A549 (cell line): ENCODE results near the gene ITSN2. TPM values are rescaled to one million over a fixed set of nuclear protein-coding genes. Genes with fewer than 3 reads are reported as not detected.

ENCODE experiments used
- ATAC-seq, 2 experiments: fragments of 200-7000 bp in 1 of 2; fragments of >200 bp in 1 of 2; cut with Nextera tagmentation in 1 of 2; cut with Tn5 transposase in 1 of 2; 3 replicates each; pipeline versions ENCODE4 v1.8.0 to v1.9.1; 2018 to 2020; ENCODE audit warnings: mild to moderate bottlenecking in 1 of 2, moderate library complexity in 1 of 2
- CTCF ChIA-PET: fragments of 300-600 bp; sonication (Branson Sonifier 250); formaldehyde crosslinking; extraction: SDS; loops from one replicate; lab custom pipeline; 2021; ENCODE audit warnings: antibody characterized with exemption, inconsistent platforms; lab: Yijun Ruan, JAX
- POLR2A ChIA-PET: fragments of 350-600 bp; formaldehyde crosslinking; extraction: SDS; loops from one replicate; lab custom pipeline; 2021; ENCODE audit warnings: antibody characterized with exemption, inconsistent platforms; lab: Yijun Ruan, JAX
- DNase-seq, 2 experiments: peaks; one replicate each; pipeline versions ENCODE4 v3.0.0 to v3.0.0-alpha.2; 2011 to 2016; ENCODE audit warnings: low read depth in 1 of 2, low spot score in 1 of 2
- FAIRE-seq: peaks from 2 replicates; lab custom pipeline; 2011; peaks lifted over from hg19 to GRCh38; lab: Jason Lieb, UNC
- H3K27ac ChIP-seq, 2 experiments: fragments of >200 bp; sonication (Bioruptor Twin); formaldehyde crosslinking; 3 replicates each; pipeline ENCODE4 v1.5.1; 2016 to 2017
- H3K4me1 ChIP-seq: fragments of >200 bp; sonication (Bioruptor Twin); formaldehyde crosslinking; 3 replicates; pipeline ENCODE4 v1.6.1; 2016
- H3K4me2 ChIP-seq: fragments of >200 bp; sonication (Bioruptor Twin); formaldehyde crosslinking; 3 replicates; pipeline ENCODE4 v1.6.1; 2016
- H3K4me3 ChIP-seq: fragments of >200 bp; sonication (Bioruptor Twin); formaldehyde crosslinking; 3 replicates; pipeline ENCODE4 v1.5.1; 2016
- H3K9me3 ChIP-seq: fragments of >200 bp; sonication (Bioruptor Twin); formaldehyde crosslinking; 3 replicates; pipeline ENCODE4 v1.6.1; 2016
- EHF ChIP-seq: fragments of 250-450 bp; sonication (Bioruptor Pico); IDR thresholded peaks from 2 replicates; pipeline ENCODE4 v1.5.0; 2020; ENCODE audit warnings: mild to moderate bottlenecking
- EP300 ChIP-seq, 2 experiments: fragments of >200 bp; sonication (Bioruptor Twin); formaldehyde crosslinking; IDR thresholded peaks; 2 replicates in 1 of 2; 3 replicates in 1 of 2; pipeline ENCODE4 v1.6.1; 2016 to 2017
- ESRRA ChIP-seq: fragments of 150-350 bp; IDR thresholded peaks from 2 replicates; pipeline ENCODE4 v1.6.1; 2014; ENCODE audit warnings: mild to moderate bottlenecking, low read length, borderline replicate concordance
- HDAC2 ChIP-seq: fragments of 200-600 bp; sonication (generic); IDR thresholded peaks from 2 replicates; pipeline ENCODE4 v1.6.1; 2016
- HOXB13 ChIP-seq: fragments of 250-450 bp; sonication (Bioruptor Pico); IDR thresholded peaks from 2 replicates; pipeline ENCODE4 v1.5.0; 2020; ENCODE audit warnings: low read depth, mild to moderate bottlenecking, moderate library complexity
- KDM5A ChIP-seq: fragments of 200-600 bp; sonication (generic); IDR thresholded peaks from 2 replicates; pipeline ENCODE4 v1.6.1; 2016; ENCODE audit warnings: antibody characterized with exemption, mild to moderate bottlenecking
- MAFK ChIP-seq: fragments of 450-650 bp; IDR thresholded peaks from 2 replicates; pipeline ENCODE4 v1.6.1; 2014; ENCODE audit not compliant: partially characterized antibody
- NPAS2 ChIP-seq: fragments of 250-450 bp; sonication (Bioruptor Pico); IDR thresholded peaks from 2 replicates; pipeline ENCODE4 v1.8.0; 2022; ENCODE audit warnings: mild to moderate bottlenecking, moderate library complexity, borderline replicate concordance
- POLR2A ChIP-seq: IDR thresholded peaks from 2 replicates; pipeline ENCODE4 v1.6.1; 2012; ENCODE audit warnings: mild to moderate bottlenecking, low read length
- RCOR1 ChIP-seq: fragments of 150-350 bp; IDR thresholded peaks from 2 replicates; pipeline ENCODE4 v1.6.1; 2014; ENCODE audit warnings: antibody characterized with exemption, low read length, low read depth
- RFX5 ChIP-seq: fragments of 450-650 bp; IDR thresholded peaks from 2 replicates; pipeline ENCODE4 v1.7.1; 2014; ENCODE audit warnings: antibody characterized with exemption, mild to moderate bottlenecking, moderate library complexity
- RNF2 ChIP-seq: fragments of 200-600 bp; sonication (generic); IDR thresholded peaks from 2 replicates; pipeline ENCODE4 v1.6.1; 2016; ENCODE audit warnings: low read depth, mild to moderate bottlenecking, antibody characterized with exemption, moderate library complexity, borderline replicate concordance
- ZFP36 ChIP-seq: fragments of 450-650 bp; IDR thresholded peaks from 2 replicates; pipeline ENCODE4 v1.6.1; 2014; ENCODE audit warnings: borderline replicate concordance; ENCODE audit not compliant: partially characterized antibody
- WGBS: methylation state at CpG from one replicate; pipeline ENCODE4 v1.1.6; 2017; ENCODE audit errors: missing lambda C conversion rate; 5-methylcytosine and 5-hydroxymethylcytosine counted together
- polyA plus RNA-seq, 4 experiments: library from polyadenylated mRNA; depleted of rRNA in 3 of 4; stranded (reverse); fragments of >200 nt; fragmentation: RNase III in 1 of 4; extraction: RNeasy Plus Mini Kit Qiagen cat#74134 plus additional on column Dnase treatment in 1 of 4; gene quantifications; 2 replicates in 3 of 4; 3 replicates in 1 of 4; pipeline ENCODE4 v1.2.3, GENCODE V29; 2011 to 2017
- TF ChIP-seq, protein P1 (sequence below): fragments of 150-350 bp; IDR thresholded peaks from 2 replicates; pipeline ENCODE4 v1.6.1; 2014; ENCODE audit warnings: low read depth, mild to moderate bottlenecking, low read length
- TF ChIP-seq, protein P2 (sequence below): fragments of 450-650 bp; IDR thresholded peaks from 2 replicates; pipeline ENCODE4 v1.6.1; 2014; ENCODE audit warnings: antibody characterized with exemption
- TF ChIP-seq, protein P3 (sequence below): fragments of 200-600 bp; sonication (generic); IDR thresholded peaks from 2 replicates; pipeline ENCODE4 v1.6.1; 2016; ENCODE audit warnings: antibody characterized with exemption, mild to moderate bottlenecking, moderate library complexity
- TF ChIP-seq, protein P4 (sequence below): IDR thresholded peaks from 2 replicates; pipeline ENCODE4 v1.6.1; 2012

The ITSN2 gene
- polyA plus RNA-seq, 2 of the 4 experiments (the other 2 are of a cell fraction): 19.8 to 48.3 TPM

DNA sequence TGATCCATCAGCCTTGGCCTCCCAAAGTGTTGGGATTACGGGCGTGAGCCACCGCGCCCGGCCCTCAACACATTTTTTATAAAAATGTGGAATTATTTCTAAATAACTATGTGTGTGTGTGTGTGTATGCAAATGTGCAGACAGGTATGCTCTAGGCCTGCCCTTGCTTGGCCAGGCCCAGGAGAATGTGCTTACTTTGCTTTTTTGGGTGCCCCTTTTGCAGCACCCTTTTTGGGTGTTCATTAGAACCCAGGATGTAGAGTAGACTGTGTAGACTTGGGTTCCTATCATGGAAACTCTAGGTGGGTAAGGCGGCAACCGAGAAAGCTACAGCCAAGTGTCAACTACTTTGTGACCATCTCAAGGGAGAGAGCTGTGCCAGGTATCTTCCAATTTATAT lies 11.7 kb upstream of the ITSN2 start:
- WGBS: 85% methylated on average over 7 of the region's 7 CpGs
- H3K4me2 ChIP-seq: no peak overlapping the region
- CTCF ChIA-PET: interaction anchor here (0.7 to 3.3 kb wide), 3 partner anchors 10 to 456 kb away, joined by 3 to 10 read pairs (median 5); partner anchors contain the start of gene TP53I3
- H3K27ac ChIP-seq: no peak overlapping the region
- H3K9me3 ChIP-seq: no peaks in the 10 kb centered on the region
- POLR2A ChIA-PET: no interaction called here
- no peak overlapping the region for H3K4me3 ChIP-seq
- TF ChIP-seq MAFK (peak; percentile 73), RFX5 (no peak)
- no peak for DNase-seq
- H3K4me1 ChIP-seq: no peaks in the 10 kb centered on the region
- no peak for FAIRE-seq
- no peak for ATAC-seq

DNA sequence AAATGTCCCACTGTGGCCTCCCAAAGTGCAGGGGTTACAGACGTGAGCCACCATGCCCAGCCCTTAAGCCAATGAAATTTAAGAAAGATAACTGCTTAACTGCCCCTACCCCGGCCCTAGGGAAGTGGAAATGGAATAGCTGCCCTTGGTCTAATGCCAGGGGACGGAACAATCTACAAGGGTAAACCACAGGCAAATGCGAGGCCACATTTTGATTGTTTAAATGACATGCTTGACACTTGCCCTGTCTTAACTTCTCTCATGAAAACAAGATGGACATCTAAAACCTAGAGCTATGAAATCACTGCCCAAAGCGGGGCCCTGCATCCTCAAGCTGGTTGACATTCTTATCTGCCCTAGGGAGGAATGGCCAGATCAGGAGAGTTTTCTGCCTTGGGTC lies 5.5 kb upstream of the ITSN2 start:
- no peak overlapping the region for H3K4me2 ChIP-seq
- ChIA-PET CTCF (no interaction called here), POLR2A (no interaction called here)
- no peak for ATAC-seq
- H3K4me3 ChIP-seq: no peak overlapping the region
- TF ChIP-seq HDAC2: no peak
- no peak for TF ChIP-seq EP300 (IDR thresholded peaks at IDR 0.05)
- TF ChIP-seq, protein P1, sequence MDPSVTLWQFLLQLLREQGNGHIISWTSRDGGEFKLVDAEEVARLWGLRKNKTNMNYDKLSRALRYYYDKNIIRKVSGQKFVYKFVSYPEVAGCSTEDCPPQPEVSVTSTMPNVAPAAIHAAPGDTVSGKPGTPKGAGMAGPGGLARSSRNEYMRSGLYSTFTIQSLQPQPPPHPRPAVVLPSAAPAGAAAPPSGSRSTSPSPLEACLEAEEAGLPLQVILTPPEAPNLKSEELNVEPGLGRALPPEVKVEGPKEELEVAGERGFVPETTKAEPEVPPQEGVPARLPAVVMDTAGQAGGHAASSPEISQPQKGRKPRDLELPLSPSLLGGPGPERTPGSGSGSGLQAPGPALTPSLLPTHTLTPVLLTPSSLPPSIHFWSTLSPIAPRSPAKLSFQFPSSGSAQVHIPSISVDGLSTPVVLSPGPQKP: no peak
- TF ChIP-seq EHF (CRISPR knock-in tag): no peak
- no peak for TF ChIP-seq ZFP36
- no peak overlapping the region; a peak in 1 of 6 replicates for H3K27ac ChIP-seq
- FAIRE-seq: no peak
- no peaks in the 10 kb centered on the region for H3K9me3 ChIP-seq
- no peak for DNase-seq
- H3K4me1 ChIP-seq: peaks cover 18% of the 10 kb centered on the region
- 36% methylated on average over 5 of the region's 5 CpGs for WGBS

DNA sequence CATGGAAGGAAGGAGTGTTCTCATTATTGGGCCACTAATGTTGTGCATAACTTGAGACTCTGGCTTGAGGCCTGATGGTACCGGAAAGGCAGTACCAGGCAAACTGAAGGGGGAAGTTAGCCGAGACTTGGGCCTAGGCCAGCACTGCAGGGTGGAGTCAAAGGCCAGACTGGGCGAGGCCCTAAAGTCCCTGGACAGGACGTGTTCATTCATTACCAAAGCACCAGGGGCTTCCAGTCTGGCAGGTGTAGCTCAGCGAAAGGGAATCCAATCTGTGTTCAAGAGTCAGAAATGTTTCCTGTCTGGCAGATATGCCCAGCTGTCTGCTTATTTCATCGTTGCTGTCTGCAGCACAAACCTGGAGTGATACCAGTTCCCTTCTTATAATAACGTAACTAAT lies 4.7 kb upstream of the ITSN2 start:
- DNase-seq (peak in 1 of 2 experiments; percentile 55), FAIRE-seq (no peak), ATAC-seq (peak in 1 of 2 experiments; percentile 5; a peak in 1 of 6 replicates)
- Histone ChIP-seq H3K4me3 (no peak overlapping the region), H3K9me3 (no peaks in the 10 kb centered on the region), H3K4me1 (peaks cover 19% of the 10 kb centered on the region), H3K27ac (peak overlapping the region; percentile 45 to 46; a peak in 5 of 6 replicates), H3K4me2 (peak overlapping the region; percentile 61)
- TF ChIP-seq ESRRA (no peak), NPAS2 (CRISPR knock-in tag) (no peak), RCOR1 (no peak)
- TF ChIP-seq, protein P2, sequence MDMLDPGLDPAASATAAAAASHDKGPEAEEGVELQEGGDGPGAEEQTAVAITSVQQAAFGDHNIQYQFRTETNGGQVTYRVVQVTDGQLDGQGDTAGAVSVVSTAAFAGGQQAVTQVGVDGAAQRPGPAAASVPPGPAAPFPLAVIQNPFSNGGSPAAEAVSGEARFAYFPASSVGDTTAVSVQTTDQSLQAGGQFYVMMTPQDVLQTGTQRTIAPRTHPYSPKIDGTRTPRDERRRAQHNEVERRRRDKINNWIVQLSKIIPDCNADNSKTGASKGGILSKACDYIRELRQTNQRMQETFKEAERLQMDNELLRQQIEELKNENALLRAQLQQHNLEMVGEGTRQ: no peak
- ChIA-PET POLR2A (no interaction called here), CTCF (interaction anchor here (0.6 to 1.1 kb wide), 2 partner anchors 281 to 844 kb away, joined by 3 to 4 read pairs; no protein-coding TSS in a partner anchor)
- 31% methylated on average over 7 of the region's 7 CpGs for WGBS

DNA sequence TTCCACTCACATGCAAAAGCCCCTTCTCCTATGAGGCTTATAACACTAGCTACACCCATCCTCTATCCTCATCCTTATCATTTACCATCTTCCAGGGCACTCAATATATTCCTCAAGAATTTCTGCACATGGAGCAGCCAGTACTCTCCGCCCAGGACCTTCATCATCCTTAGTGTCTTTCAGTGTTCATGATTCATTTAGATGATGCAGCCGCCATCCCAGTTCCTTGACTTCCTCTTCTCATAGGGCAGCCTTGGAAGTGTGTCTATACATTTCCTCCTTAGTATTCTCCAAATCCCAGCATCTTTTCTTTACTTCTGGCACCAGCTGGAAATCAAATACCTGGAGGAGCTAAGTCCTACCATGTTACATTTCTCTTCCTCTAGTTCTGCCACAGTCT lies 3.0 kb upstream of the ITSN2 start:
- no peak overlapping the region for H3K4me3 ChIP-seq
- no peaks in the 10 kb centered on the region for H3K9me3 ChIP-seq
- peaks cover 28% of the 10 kb centered on the region for H3K4me1 ChIP-seq
- no peak for ATAC-seq
- TF ChIP-seq, protein P3, sequence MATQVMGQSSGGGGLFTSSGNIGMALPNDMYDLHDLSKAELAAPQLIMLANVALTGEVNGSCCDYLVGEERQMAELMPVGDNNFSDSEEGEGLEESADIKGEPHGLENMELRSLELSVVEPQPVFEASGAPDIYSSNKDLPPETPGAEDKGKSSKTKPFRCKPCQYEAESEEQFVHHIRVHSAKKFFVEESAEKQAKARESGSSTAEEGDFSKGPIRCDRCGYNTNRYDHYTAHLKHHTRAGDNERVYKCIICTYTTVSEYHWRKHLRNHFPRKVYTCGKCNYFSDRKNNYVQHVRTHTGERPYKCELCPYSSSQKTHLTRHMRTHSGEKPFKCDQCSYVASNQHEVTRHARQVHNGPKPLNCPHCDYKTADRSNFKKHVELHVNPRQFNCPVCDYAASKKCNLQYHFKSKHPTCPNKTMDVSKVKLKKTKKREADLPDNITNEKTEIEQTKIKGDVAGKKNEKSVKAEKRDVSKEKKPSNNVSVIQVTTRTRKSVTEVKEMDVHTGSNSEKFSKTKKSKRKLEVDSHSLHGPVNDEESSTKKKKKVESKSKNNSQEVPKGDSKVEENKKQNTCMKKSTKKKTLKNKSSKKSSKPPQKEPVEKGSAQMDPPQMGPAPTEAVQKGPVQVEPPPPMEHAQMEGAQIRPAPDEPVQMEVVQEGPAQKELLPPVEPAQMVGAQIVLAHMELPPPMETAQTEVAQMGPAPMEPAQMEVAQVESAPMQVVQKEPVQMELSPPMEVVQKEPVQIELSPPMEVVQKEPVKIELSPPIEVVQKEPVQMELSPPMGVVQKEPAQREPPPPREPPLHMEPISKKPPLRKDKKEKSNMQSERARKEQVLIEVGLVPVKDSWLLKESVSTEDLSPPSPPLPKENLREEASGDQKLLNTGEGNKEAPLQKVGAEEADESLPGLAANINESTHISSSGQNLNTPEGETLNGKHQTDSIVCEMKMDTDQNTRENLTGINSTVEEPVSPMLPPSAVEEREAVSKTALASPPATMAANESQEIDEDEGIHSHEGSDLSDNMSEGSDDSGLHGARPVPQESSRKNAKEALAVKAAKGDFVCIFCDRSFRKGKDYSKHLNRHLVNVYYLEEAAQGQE: no peak
- TF ChIP-seq, protein P2: no peak
- TF ChIP-seq EHF (CRISPR knock-in tag): no peak
- TF ChIP-seq ESRRA: no peak
- no peak for TF ChIP-seq POLR2A
- TF ChIP-seq RNF2: no peak
- no peak for TF ChIP-seq KDM5A
- TF ChIP-seq, protein P4, sequence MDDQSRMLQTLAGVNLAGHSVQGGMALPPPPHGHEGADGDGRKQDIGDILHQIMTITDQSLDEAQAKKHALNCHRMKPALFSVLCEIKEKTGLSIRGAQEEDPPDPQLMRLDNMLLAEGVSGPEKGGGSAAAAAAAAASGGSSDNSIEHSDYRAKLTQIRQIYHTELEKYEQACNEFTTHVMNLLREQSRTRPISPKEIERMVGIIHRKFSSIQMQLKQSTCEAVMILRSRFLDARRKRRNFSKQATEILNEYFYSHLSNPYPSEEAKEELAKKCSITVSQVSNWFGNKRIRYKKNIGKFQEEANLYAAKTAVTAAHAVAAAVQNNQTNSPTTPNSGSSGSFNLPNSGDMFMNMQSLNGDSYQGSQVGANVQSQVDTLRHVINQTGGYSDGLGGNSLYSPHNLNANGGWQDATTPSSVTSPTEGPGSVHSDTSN: no peak
- TF ChIP-seq RCOR1: no peak
- no peak for TF ChIP-seq HOXB13 (CRISPR knock-in tag)
- TF ChIP-seq, all 56 proteins: peak for 0
- Histone ChIP-seq H3K27ac (no peak overlapping the region), H3K4me2 (no peak overlapping the region)
- DNase-seq (no peak), FAIRE-seq (no peak)
- POLR2A ChIA-PET: no interaction called here
- 91% methylated on average over 2 of the region's 2 CpGs for WGBS
- CTCF ChIA-PET: interaction anchor here (1.8 kb wide), 1 partner anchor 47 kb away, joined by 6 read pairs; no protein-coding TSS in a partner anchor
